GM21423 (cell line): ENCODE measurements around the gene ZNF830.
"Not testable (repeated sequence)": the region's sequence is repeated elsewhere in the genome, so short reads cannot be mapped to it uniquely, and the experiment has no call there.

Source experiments
- ATAC-seq: cut with Tn5 transposase; IDR thresholded peaks from one replicate; pipeline ENCODE4 v1.9.1; 2021; ENCODE audit warnings: mild to moderate bottlenecking, moderate library complexity; ENCODE audit not compliant: unreplicated experiment

Gene ZNF830

GRCh38 chr17:34990921-34991365 is 29.6 kb downstream of the ZNF830 start:
- no peak for ATAC-seq

- no peak for ATAC-seq
Observed at GRCh38 chr17:34991606-34992005, 30.3 kb downstream of the ZNF830 start.

- no peak for ATAC-seq
Observed at GRCh38 chr17:34993031-34993430, 31.7 kb downstream of the ZNF830 start.

- ATAC-seq: no peak
Observed at GRCh38 chr17:34996422-34997285, 35.3 kb downstream of the ZNF830 start.

- no peak for ATAC-seq
Observed at GRCh38 chr17:34997355-34997862, 36.1 kb downstream of the ZNF830 start.

GRCh38 chr17:34998205-34998604 is 36.9 kb downstream of the ZNF830 start:
- ATAC-seq: peak; percentile 63

GRCh38 chr17:34999456-34999855 is 38.1 kb downstream of the ZNF830 start:
- no peak for ATAC-seq

- ATAC-seq: not testable (repeated sequence)
Observed at GRCh38 chr17:35000965-35001364, 39.6 kb downstream of the ZNF830 start.

- no peak for ATAC-seq
Observed at GRCh38 chr17:35001549-35001948, 40.2 kb downstream of the ZNF830 start.

- no peak for ATAC-seq
Observed at GRCh38 chr17:35002876-35003551, 41.7 kb downstream of the ZNF830 start.

GRCh38 chr17:35003778-35004177 is 42.4 kb downstream of the ZNF830 start:
- no peak for ATAC-seq

GRCh38 chr17:35006345-35006744 is 45.0 kb downstream of the ZNF830 start:
- ATAC-seq: no peak

GRCh38 chr17:35006961-35007360 is 45.6 kb downstream of the ZNF830 start:
- ATAC-seq: no peak

GRCh38 chr17:35010093-35010492 is 48.8 kb downstream of the ZNF830 start:
- ATAC-seq: no peak

GRCh38 chr17:35011671-35012216 is 50.4 kb downstream of the ZNF830 start:
- no peak for ATAC-seq
